OCI-LY3 (cell line): ENCODE results near the gene KIFAP3.

Source experiments
- H2AFZ ChIP-seq: fragments of 200-600, 300-600 bp; shearing (Covaris generic); 2 replicates; pipeline ENCODE4 v1.6.0; 2014; ENCODE audit warnings: antibody characterized with exemption, low read depth, low read length
- H3K27ac ChIP-seq: fragments of 200-600, 300-600 bp; sonication (generic); 2 replicates; pipeline ENCODE4 v1.5.1; 2014; ENCODE audit warnings: mild to moderate bottlenecking, low read length, moderate library complexity, mixed read lengths
- H3K27me3 ChIP-seq: fragments of 200-600, 300-600 bp; sonication (generic); 2 replicates; pipeline ENCODE4 v1.6.1; 2014; ENCODE audit warnings: low read depth, low read length, mixed read lengths
- H3K36me3 ChIP-seq: fragments of 200-600, 300-600 bp; sonication (generic); replicated peaks from 2 replicates; pipeline ENCODE3; 2014; ENCODE audit warnings: low read depth, low read length, mixed read lengths
- H3K4me1 ChIP-seq: fragments of 300-600, 200-600 bp; sonication (generic); 2 replicates; pipeline ENCODE4 v1.6.1; 2014; ENCODE audit warnings: low read length, mixed read lengths
- H3K4me2 ChIP-seq: fragments of 200-600, 300-600 bp; sonication (generic); 2 replicates; pipeline ENCODE4 v1.6.1; 2014; ENCODE audit warnings: low read length, mixed read lengths
- H3K4me3 ChIP-seq: fragments of 300-600, 200-600 bp; sonication (generic); 2 replicates; pipeline ENCODE4 v1.5.1; 2014; ENCODE audit warnings: antibody characterized with exemption, mild to moderate bottlenecking, low read length, moderate library complexity
- H3K79me2 ChIP-seq: fragments of 300-600, 200-600 bp; shearing (Covaris generic); 2 replicates; pipeline ENCODE4 v1.6.1; 2014; ENCODE audit warnings: mild to moderate bottlenecking, low read length, mixed read lengths
- H3K9ac ChIP-seq: fragments of 300-600, 200-600 bp; shearing (Covaris generic); 2 replicates; pipeline ENCODE4 v1.6.0; 2014; ENCODE audit warnings: mild to moderate bottlenecking, low read length, moderate library complexity
- H3K9me3 ChIP-seq: fragments of 200-600, 300-600 bp; shearing (Covaris generic); 2 replicates; pipeline ENCODE4 v1.6.1; 2014; ENCODE audit warnings: low read length, mixed read lengths; ENCODE audit not compliant: insufficient read depth
- H4K20me1 ChIP-seq: fragments of 200-600, 300-600 bp; sonication (generic); 2 replicates; pipeline ENCODE4 v1.6.1; 2016; ENCODE audit warnings: low read length, mixed read lengths; ENCODE audit not compliant: insufficient read depth
- EZH2phosphoT487 ChIP-seq: fragments of 200-600 bp; shearing (Covaris generic); IDR thresholded peaks from 2 replicates; pipeline ENCODE4 v1.6.1; 2018; ENCODE audit warnings: antibody characterized with exemption, mixed run types, low read depth
- TF ChIP-seq, protein P1 (sequence below): fragments of 200-600, 300-600 bp; sonication (generic); IDR thresholded peaks from 2 replicates; pipeline ENCODE4 v1.5.1; 2014; ENCODE audit warnings: antibody characterized with exemption, low read length, low read depth

Gene KIFAP3

DNA sequence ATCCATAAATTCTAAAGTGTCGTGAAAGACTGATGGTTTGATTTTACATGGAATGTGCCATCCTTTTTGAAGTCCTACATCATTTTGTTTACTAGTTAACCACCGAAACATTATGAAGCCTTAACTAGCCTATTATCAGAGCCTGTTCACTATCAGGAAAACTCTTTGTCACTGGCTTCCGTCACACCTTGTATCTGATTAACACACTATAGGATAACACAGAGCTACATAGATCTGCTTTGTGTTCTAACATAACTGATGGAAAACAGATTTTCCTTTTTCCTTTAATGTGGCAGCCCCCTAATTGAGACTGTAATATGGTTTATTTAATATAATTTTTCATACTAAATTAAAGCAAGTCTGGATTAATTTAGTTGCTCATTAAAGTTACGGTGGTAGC is 106.3 kb downstream of the KIFAP3 start:
- no peak overlapping the region for H2AFZ ChIP-seq
- no peaks in the 10 kb centered on the region for H4K20me1 ChIP-seq
- no peaks in the 10 kb centered on the region for H3K4me1 ChIP-seq
- no peak overlapping the region for H3K4me3 ChIP-seq
- no peaks in the 10 kb centered on the region for H3K27me3 ChIP-seq
- TF ChIP-seq, protein P1, sequence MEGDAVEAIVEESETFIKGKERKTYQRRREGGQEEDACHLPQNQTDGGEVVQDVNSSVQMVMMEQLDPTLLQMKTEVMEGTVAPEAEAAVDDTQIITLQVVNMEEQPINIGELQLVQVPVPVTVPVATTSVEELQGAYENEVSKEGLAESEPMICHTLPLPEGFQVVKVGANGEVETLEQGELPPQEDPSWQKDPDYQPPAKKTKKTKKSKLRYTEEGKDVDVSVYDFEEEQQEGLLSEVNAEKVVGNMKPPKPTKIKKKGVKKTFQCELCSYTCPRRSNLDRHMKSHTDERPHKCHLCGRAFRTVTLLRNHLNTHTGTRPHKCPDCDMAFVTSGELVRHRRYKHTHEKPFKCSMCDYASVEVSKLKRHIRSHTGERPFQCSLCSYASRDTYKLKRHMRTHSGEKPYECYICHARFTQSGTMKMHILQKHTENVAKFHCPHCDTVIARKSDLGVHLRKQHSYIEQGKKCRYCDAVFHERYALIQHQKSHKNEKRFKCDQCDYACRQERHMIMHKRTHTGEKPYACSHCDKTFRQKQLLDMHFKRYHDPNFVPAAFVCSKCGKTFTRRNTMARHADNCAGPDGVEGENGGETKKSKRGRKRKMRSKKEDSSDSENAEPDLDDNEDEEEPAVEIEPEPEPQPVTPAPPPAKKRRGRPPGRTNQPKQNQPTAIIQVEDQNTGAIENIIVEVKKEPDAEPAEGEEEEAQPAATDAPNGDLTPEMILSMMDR = no peak
- no peak for TF ChIP-seq EZH2phosphoT487
- no peaks in the 10 kb centered on the region for H3K36me3 ChIP-seq
- H3K4me2 ChIP-seq = no peak overlapping the region
- H3K9me3 ChIP-seq = no peaks in the 10 kb centered on the region
- no peak overlapping the region for H3K9ac ChIP-seq
- H3K27ac ChIP-seq = no peak overlapping the region
- H3K79me2 ChIP-seq = no peaks in the 10 kb centered on the region

DNA sequence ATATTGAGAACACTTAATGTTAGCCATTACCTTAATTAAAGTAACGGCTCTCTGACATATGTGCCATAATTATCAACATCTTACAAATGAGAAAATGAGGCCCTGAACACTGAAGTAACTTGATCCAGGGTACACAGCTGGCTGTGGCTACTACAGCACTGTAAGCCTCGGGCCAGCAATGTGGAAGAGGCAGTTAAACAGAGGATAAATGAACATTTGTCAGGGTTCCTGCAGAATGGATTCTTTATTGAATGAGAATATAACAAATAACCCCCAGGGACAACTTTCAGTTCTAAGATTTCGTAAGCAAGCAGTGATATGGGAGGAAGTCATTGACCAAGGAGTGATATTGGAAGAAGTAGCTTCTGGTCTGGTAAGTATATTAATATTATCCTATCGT is 110.3 kb downstream of the KIFAP3 start:
- Histone ChIP-seq H3K27ac (no peak overlapping the region), H3K4me1 (no peaks in the 10 kb centered on the region), H2AFZ (no peak overlapping the region), H3K4me3 (no peak overlapping the region), H3K9ac (no peak overlapping the region), H4K20me1 (no peaks in the 10 kb centered on the region), H3K79me2 (no peaks in the 10 kb centered on the region), H3K4me2 (no peak overlapping the region), H3K27me3 (no peaks in the 10 kb centered on the region), H3K36me3 (no peaks in the 10 kb centered on the region), H3K9me3 (no peaks in the 10 kb centered on the region)
- TF ChIP-seq, protein P1 = no peak
- TF ChIP-seq EZH2phosphoT487 = no peak

DNA sequence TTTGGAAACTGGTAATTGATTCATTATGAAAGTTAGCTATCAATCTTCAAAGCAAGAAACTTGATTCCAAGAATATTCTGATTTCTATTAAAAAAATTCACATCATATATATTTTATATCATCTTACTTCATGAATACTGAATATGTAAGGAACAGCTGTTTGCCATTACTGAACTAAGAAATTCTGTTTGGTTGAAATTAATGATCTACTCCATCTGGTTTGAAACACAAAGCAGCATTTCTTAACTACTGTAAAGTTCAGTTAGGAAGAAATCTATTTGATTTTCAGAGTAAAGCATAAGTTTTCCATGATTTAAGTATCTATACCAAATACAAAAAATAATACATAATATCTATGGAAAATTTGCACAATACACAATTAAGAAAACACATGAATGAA is 114.8 kb downstream of the KIFAP3 start:
- Histone ChIP-seq H3K4me2 (no peak overlapping the region), H2AFZ (no peak overlapping the region), H3K27me3 (no peaks in the 10 kb centered on the region), H3K36me3 (no peaks in the 10 kb centered on the region), H3K4me3 (no peak overlapping the region), H3K27ac (no peak overlapping the region), H3K79me2 (no peaks in the 10 kb centered on the region), H4K20me1 (no peaks in the 10 kb centered on the region), H3K4me1 (no peaks in the 10 kb centered on the region), H3K9ac (no peak overlapping the region), H3K9me3 (no peaks in the 10 kb centered on the region)
- TF ChIP-seq, protein P1 = no peak
- no peak for TF ChIP-seq EZH2phosphoT487

DNA sequence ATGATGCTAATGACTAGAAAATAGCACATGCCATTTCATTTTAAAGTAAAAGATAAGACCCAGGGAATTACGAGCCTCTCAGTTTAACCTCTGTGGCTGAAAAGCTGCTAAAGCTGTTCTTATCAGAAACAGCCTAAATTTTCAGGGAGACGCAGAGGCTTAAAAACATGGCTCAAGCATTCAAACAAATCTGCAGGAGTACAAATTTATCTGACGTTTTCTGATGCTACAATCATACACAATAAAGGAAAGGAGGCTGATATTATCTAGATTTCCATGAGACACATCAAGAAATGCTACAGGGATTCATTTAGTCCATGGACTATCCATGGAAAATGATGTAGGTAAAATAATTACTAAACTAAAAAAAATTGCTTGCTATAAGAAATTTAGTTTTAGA is 115.5 kb downstream of the KIFAP3 start:
- Histone ChIP-seq H3K27me3 (no peaks in the 10 kb centered on the region), H3K79me2 (no peaks in the 10 kb centered on the region), H3K4me3 (no peak overlapping the region), H3K4me1 (no peaks in the 10 kb centered on the region), H3K9ac (no peak overlapping the region), H4K20me1 (no peaks in the 10 kb centered on the region), H3K9me3 (no peaks in the 10 kb centered on the region), H3K36me3 (no peaks in the 10 kb centered on the region), H3K27ac (no peak overlapping the region), H2AFZ (no peak overlapping the region), H3K4me2 (no peak overlapping the region)
- TF ChIP-seq EZH2phosphoT487 = no peak
- TF ChIP-seq, protein P1 = no peak
